ENCODE measurements around the gene MEPE. TPM values are rescaled to one million over a fixed set of nuclear protein-coding genes. Genes with fewer than 3 reads are reported as not detected.

MEPE gene
- total and polyA plus RNA-seq, 4 donors: 0.07 TPM; not detected in 3

GRCh38 chr4:87880106-87880505 is 47.3 kb downstream of the MEPE start:
- Histone ChIP-seq H3K9ac (ENCODE audit: low read depth in 1 of 2, low read length in 2 of 2) (no peak overlapping the region), H3K4me3 (ENCODE audit: low read depth in 1 of 3, low read length in 3 of 3) (no peak overlapping the region), H3K27me3 (ENCODE audit: control insufficient read depth in 4 of 4, insufficient read depth in 4 of 4, low read length in 3 of 4) (no peaks in the 10 kb centered on the region), H3K4me1 (ENCODE audit: control insufficient read depth in 4 of 4, insufficient read depth in 4 of 4, low read length in 3 of 4) (no peaks in the 10 kb centered on the region), H3K27ac (ENCODE audit: low read depth in 1 of 2, low read length in 2 of 2) (no peak overlapping the region), H3K36me3 (ENCODE audit: control insufficient read depth in 4 of 4, insufficient read depth in 3 of 4, low read depth in 1 of 4, low read length in 3 of 4) (no peaks in the 10 kb centered on the region), H3K9me3 (ENCODE audit: control insufficient read depth in 4 of 4, low read length in 3 of 4) (no peaks in the 10 kb centered on the region)
- DNase-seq (ENCODE audit: low spot score): no peak
- 75% methylated on average over 1 of the region's 1 CpG for WGBS
- TF ChIP-seq HNF4G (IDR thresholded peaks at IDR 0.05) (no peak), HNF4A (conservative IDR thresholded peaks at IDR 0.05) (no peak), FOXA1 (IDR thresholded peaks at IDR 0.05) (no peak), FOXA2 (IDR thresholded peaks at IDR 0.05) (no peak), RAD21 (IDR thresholded peaks at IDR 0.05) (no peak), EGR1 (IDR thresholded peaks at IDR 0.05; ENCODE audit: low read depth in 2 of 2) (no peak), CTCF (IDR thresholded peaks at IDR 0.05; ENCODE audit: low read depth, low read length, missing input control) (no peak), JUND (IDR thresholded peaks at IDR 0.05) (no peak), YY1 (IDR thresholded peaks at IDR 0.05) (no peak), TAF1 (conservative IDR thresholded peaks at IDR 0.05) (no peak), GABPA (IDR thresholded peaks at IDR 0.05 in 1 of 2, conservative IDR thresholded peaks at IDR 0.05 in 1 of 2) (no peak), ATF3 (IDR thresholded peaks at IDR 0.05) (no peak), MAX (IDR thresholded peaks at IDR 0.05) (no peak), RXRA (IDR thresholded peaks at IDR 0.05) (no peak), NR2F2 (IDR thresholded peaks at IDR 0.05) (no peak), SP1 (IDR thresholded peaks at IDR 0.05) (no peak)
- TF ChIP-seq, protein P1, sequence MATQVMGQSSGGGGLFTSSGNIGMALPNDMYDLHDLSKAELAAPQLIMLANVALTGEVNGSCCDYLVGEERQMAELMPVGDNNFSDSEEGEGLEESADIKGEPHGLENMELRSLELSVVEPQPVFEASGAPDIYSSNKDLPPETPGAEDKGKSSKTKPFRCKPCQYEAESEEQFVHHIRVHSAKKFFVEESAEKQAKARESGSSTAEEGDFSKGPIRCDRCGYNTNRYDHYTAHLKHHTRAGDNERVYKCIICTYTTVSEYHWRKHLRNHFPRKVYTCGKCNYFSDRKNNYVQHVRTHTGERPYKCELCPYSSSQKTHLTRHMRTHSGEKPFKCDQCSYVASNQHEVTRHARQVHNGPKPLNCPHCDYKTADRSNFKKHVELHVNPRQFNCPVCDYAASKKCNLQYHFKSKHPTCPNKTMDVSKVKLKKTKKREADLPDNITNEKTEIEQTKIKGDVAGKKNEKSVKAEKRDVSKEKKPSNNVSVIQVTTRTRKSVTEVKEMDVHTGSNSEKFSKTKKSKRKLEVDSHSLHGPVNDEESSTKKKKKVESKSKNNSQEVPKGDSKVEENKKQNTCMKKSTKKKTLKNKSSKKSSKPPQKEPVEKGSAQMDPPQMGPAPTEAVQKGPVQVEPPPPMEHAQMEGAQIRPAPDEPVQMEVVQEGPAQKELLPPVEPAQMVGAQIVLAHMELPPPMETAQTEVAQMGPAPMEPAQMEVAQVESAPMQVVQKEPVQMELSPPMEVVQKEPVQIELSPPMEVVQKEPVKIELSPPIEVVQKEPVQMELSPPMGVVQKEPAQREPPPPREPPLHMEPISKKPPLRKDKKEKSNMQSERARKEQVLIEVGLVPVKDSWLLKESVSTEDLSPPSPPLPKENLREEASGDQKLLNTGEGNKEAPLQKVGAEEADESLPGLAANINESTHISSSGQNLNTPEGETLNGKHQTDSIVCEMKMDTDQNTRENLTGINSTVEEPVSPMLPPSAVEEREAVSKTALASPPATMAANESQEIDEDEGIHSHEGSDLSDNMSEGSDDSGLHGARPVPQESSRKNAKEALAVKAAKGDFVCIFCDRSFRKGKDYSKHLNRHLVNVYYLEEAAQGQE (IDR thresholded peaks at IDR 0.05): no peak
- TF ChIP-seq, protein P2, sequence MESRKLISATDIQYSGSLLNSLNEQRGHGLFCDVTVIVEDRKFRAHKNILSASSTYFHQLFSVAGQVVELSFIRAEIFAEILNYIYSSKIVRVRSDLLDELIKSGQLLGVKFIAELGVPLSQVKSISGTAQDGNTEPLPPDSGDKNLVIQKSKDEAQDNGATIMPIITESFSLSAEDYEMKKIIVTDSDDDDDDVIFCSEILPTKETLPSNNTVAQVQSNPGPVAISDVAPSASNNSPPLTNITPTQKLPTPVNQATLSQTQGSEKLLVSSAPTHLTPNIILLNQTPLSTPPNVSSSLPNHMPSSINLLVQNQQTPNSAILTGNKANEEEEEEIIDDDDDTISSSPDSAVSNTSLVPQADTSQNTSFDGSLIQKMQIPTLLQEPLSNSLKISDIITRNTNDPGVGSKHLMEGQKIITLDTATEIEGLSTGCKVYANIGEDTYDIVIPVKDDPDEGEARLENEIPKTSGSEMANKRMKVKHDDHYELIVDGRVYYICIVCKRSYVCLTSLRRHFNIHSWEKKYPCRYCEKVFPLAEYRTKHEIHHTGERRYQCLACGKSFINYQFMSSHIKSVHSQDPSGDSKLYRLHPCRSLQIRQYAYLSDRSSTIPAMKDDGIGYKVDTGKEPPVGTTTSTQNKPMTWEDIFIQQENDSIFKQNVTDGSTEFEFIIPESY (IDR thresholded peaks at IDR 0.05): no peak
